Mesendoderm (in vitro differentiated cells): ENCODE results near the gene DNAJB1.
"Not testable (repeated sequence)": the region's sequence is repeated elsewhere in the genome, so short reads cannot be mapped to it uniquely, and the experiment has no call there.

Experiments used
- DNase-seq: peaks from one replicate; pipeline ENCODE4 v3.0.0; 2013
- H2AK5ac ChIP-seq: 2 replicates; pipeline ENCODE4 v1.6.1; 2013; ENCODE audit warnings: low read length, inconsistent platforms
- H2BK120ac ChIP-seq: 2 replicates; pipeline ENCODE4 v1.6.1; 2013; ENCODE audit warnings: low read depth, mild to moderate bottlenecking, low read length, moderate library complexity, mixed read lengths
- H2BK15ac ChIP-seq: replicated peaks from 2 replicates; pipeline ENCODE4 v1.6.1; 2013; ENCODE audit warnings: low read depth, mild to moderate bottlenecking, moderate library complexity
- H2BK5ac ChIP-seq: 2 replicates; pipeline ENCODE4 v1.6.1; 2013; ENCODE audit warnings: low read length, inconsistent platforms
- H3K18ac ChIP-seq: 2 replicates; pipeline ENCODE4 v1.6.1; 2013; ENCODE audit warnings: mild to moderate bottlenecking, low read length, mixed read lengths
- H3K23ac ChIP-seq: one replicate; pipeline ENCODE4 v1.6.1; 2013; ENCODE audit warnings: low read length
- H3K27ac ChIP-seq: 2 replicates; pipeline ENCODE4 v1.5.1; 2013; ENCODE audit warnings: low read depth, mild to moderate bottlenecking, inconsistent platforms, low read length, moderate library complexity
- H3K27me3 ChIP-seq: 2 replicates; pipeline ENCODE4 v1.6.1; 2013; ENCODE audit warnings: low read length, control low read depth, mild to moderate bottlenecking, inconsistent platforms; ENCODE audit not compliant: insufficient read depth, poor library complexity
- H3K36me3 ChIP-seq: 2 replicates; pipeline ENCODE4 v1.6.1; 2013; ENCODE audit warnings: low read length, inconsistent platforms; ENCODE audit not compliant: control insufficient read depth, insufficient read depth
- H3K4ac ChIP-seq: one replicate; pipeline ENCODE4 v1.6.1; 2013; ENCODE audit warnings: low read depth, mild to moderate bottlenecking, low read length, moderate library complexity
- H3K4me1 ChIP-seq: 2 replicates; pipeline ENCODE4 v1.6.1; 2013; ENCODE audit warnings: low read depth, low read length, inconsistent platforms; ENCODE audit not compliant: control insufficient read depth
- H3K4me2 ChIP-seq: 2 replicates; pipeline ENCODE4 v1.6.1; 2013; ENCODE audit warnings: low read length
- H3K4me3 ChIP-seq: 2 replicates; pipeline ENCODE4 v1.5.1; 2013; ENCODE audit warnings: mild to moderate bottlenecking, low read length
- H3K56ac ChIP-seq: one replicate; pipeline ENCODE4 v1.6.1; 2013; ENCODE audit warnings: low read length
- H3K79me1 ChIP-seq: 2 replicates; pipeline ENCODE4 v1.6.1; 2013; ENCODE audit warnings: low read length, inconsistent platforms
- H3K79me2 ChIP-seq: 2 replicates; pipeline ENCODE4 v1.6.1; 2013; ENCODE audit warnings: mild to moderate bottlenecking, low read length; ENCODE audit not compliant: control insufficient read depth, insufficient read depth
- H3K9ac ChIP-seq: 2 replicates; pipeline ENCODE4 v1.6.1; 2013; ENCODE audit warnings: low read length, inconsistent platforms
- H4K5ac ChIP-seq: one replicate; pipeline ENCODE4 v1.6.1; 2013; ENCODE audit warnings: low read length
- H4K8ac ChIP-seq: one replicate; pipeline ENCODE4 v1.6.1; 2013; ENCODE audit warnings: low read depth, mild to moderate bottlenecking, control low read depth, low read length, moderate library complexity
- WGBS: extraction: QIAGEN DNeasy Blood & Tissue Kit; methylation state at CpG from one replicate; pipeline ENCODE4 v1.1.7; 2013; ENCODE audit warnings: low lambda C conversion rate, missing lambda C conversion rate; ENCODE audit not compliant: insufficient coverage; ENCODE audit errors: extremely low coverage; 5-methylcytosine and 5-hydroxymethylcytosine counted together

DNAJB1 gene

DNA sequence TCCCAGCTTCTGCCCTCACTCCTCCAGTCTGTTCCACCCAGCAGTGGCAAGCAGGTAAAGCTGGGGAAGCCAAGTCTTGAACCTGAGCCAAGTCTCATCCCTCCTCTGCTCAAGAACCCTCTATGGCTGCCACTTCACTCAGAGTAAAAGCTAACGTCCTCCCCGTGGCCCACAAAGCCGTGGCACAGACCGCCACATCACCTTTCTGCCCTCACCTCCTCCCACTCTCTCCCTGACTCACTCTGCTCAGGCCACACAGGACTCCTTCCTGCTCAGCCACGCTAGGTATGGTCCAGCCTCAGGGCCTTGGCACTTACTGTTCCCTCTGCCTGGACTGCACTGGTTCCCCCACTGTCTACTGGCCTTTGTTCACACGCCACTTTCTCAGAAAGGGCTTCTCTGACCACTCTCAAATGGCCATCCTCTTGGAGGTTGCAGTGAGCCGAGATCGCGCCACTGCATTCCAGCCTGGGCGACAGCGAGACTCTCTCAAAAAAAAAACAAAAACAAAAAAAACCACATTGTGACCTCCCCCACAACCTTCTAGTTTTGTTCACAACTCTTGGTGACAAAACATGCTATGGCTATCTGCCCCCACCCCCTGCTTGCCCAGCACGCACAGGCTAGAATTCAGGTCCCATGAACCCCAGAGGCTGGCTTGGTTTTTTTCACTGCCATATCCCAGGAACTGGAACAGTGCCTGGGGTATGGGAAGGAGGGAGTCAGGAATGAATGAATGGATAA is 37.9 kb upstream of the DNAJB1 start:
- Histone ChIP-seq H3K4me2 (no peak overlapping the region), H3K27me3 (no peaks in the 10 kb centered on the region), H3K36me3 (no peaks in the 10 kb centered on the region), H2BK120ac (no peak overlapping the region), H3K9ac (no peak overlapping the region), H4K5ac (no peak overlapping the region), H3K23ac (no peak overlapping the region), H3K79me2 (peaks cover 12% of the 10 kb centered on the region), H2BK5ac (no peak overlapping the region), H2BK15ac (no peak overlapping the region), H3K4ac (no peak overlapping the region), H3K4me3 (no peak overlapping the region), H3K56ac (no peak overlapping the region), H4K8ac (no peak overlapping the region), H3K18ac (no peak overlapping the region), H2AK5ac (no peak overlapping the region), H3K27ac (no peak overlapping the region), H3K79me1 (peaks cover 18% of the 10 kb centered on the region), H3K4me1 (peaks cover 2% of the 10 kb centered on the region)
- DNase-seq: no peak
- no CpG with 5 or more reads among the region's 12 CpGs for WGBS

DNA sequence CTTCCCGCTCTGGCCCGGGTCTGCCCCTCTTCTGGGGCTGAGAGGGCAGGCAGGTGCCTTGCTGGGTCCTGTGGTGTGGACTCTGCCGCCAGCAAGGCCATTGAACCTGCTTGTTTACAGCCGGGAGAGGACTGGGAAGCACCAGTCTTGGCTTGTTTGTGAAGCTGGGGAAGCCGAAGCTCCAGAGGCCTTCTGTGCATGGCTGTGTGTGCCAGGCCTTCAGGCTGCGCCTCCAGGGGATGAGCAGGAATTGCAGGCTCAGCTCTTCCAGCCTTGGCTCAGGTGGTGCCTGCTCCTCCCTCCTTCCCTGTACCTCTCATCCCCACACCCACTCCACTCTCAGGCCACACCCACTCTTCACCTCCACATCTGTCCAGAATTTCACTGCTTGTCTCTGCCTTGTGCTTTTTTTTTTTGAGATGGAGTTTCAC is 36.2 kb upstream of the DNAJB1 start:
- Histone ChIP-seq H3K79me1 (peaks cover 12% of the 10 kb centered on the region), H4K5ac (no peak overlapping the region), H2BK120ac (no peak overlapping the region), H3K4me2 (no peak overlapping the region), H3K9ac (no peak overlapping the region), H3K36me3 (no peaks in the 10 kb centered on the region), H3K18ac (no peak overlapping the region), H3K56ac (no peak overlapping the region), H3K4me3 (no peak overlapping the region), H3K27me3 (no peaks in the 10 kb centered on the region), H3K79me2 (peaks cover 2% of the 10 kb centered on the region), H3K4me1 (peaks cover 2% of the 10 kb centered on the region), H2AK5ac (no peak overlapping the region), H2BK15ac (no peak overlapping the region), H3K23ac (no peak overlapping the region), H4K8ac (no peak overlapping the region), H3K4ac (no peak overlapping the region), H3K27ac (no peak overlapping the region), H2BK5ac (no peak overlapping the region)
- no CpG with 5 or more reads among the region's 6 CpGs for WGBS
- DNase-seq: peak; percentile 51

DNA sequence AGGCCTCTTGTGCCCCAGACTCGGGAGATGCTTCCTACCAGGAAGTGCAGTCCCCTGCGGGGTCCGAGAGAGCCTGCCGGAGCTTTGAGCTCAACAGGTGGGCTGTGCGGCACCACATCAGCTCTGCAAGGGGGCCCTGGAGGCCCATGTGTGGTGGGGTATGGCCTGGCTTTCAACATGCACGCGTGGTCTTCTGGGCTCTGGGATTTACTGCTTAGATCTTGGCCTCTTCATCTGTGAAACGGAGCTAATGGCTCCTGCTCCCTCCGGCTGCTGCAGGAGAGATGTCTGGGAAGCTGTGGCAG is 35.7 kb upstream of the DNAJB1 start:
- Histone ChIP-seq H3K18ac (no peak overlapping the region), H3K9ac (no peak overlapping the region), H3K36me3 (no peaks in the 10 kb centered on the region), H3K4me3 (no peak overlapping the region), H3K56ac (no peak overlapping the region), H3K79me1 (peaks cover 12% of the 10 kb centered on the region), H3K23ac (no peak overlapping the region), H3K79me2 (peaks cover 2% of the 10 kb centered on the region), H3K27ac (no peak overlapping the region), H4K8ac (no peak overlapping the region), H2AK5ac (no peak overlapping the region), H2BK120ac (no peak overlapping the region), H4K5ac (no peak overlapping the region), H3K4me2 (no peak overlapping the region), H2BK5ac (no peak overlapping the region), H3K4me1 (peaks cover 2% of the 10 kb centered on the region), H3K4ac (no peak overlapping the region), H3K27me3 (no peaks in the 10 kb centered on the region), H2BK15ac (no peak overlapping the region)
- no CpG with 5 or more reads among the region's 9 CpGs for WGBS
- no peak for DNase-seq

DNA sequence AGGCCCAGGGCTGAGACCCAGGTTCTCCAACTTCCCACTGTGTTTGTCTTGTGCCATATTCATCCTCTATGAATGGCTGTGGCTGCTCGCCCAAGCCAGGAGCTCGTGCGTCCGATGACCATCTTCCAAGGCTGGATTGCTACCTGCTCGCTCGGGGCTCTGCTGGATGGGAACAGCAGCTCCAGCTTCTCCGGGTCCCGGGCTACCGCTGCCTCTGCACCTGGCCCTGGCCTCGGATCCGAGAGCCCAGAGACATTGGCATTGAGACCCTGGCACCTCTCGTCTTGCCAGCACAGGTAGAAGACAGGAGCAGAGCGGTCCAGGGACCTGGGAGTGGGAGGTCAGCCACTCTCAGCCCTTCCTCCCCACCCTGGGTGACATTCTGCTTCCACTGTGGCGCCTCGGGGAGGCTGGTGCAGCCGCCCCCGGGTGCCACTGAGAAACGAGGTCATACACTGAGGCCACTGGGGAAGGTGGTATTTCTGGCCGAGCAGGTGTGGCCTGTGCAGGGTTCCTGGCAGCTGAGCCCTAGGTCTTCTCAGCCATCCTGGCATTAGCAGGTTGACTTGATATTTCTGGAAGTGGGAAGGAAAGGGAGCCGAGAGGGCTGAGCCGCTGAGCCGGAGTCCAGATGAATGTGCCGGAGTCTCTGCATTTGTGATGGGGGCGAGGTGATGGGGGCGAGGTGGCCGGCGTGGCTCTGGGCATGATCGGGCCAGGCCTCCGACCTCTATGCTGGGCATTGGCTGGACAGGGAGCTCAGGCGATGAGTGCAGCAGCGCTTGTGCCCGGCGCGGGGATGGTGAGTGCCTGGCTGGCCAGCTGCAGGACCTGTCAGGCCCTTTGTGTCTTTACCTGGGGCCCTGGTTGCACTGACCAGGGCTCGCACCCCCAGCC is 35.1 kb upstream of the DNAJB1 start:
- Histone ChIP-seq H3K79me1 (peaks cover 8% of the 10 kb centered on the region), H3K9ac (no peak overlapping the region), H3K18ac (no peak overlapping the region), H3K4ac (no peak overlapping the region), H3K56ac (no peak overlapping the region), H3K4me3 (no peak overlapping the region), H3K27ac (no peak overlapping the region), H3K23ac (no peak overlapping the region), H3K4me1 (no peaks in the 10 kb centered on the region), H3K27me3 (no peaks in the 10 kb centered on the region), H2BK15ac (no peak overlapping the region), H3K79me2 (no peaks in the 10 kb centered on the region), H4K5ac (no peak overlapping the region), H2BK5ac (no peak overlapping the region), H4K8ac (no peak overlapping the region), H2AK5ac (no peak overlapping the region), H3K4me2 (no peak overlapping the region), H3K36me3 (no peaks in the 10 kb centered on the region), H2BK120ac (no peak overlapping the region)
- no CpG with 5 or more reads among the region's 35 CpGs for WGBS
- no peak for DNase-seq

DNA sequence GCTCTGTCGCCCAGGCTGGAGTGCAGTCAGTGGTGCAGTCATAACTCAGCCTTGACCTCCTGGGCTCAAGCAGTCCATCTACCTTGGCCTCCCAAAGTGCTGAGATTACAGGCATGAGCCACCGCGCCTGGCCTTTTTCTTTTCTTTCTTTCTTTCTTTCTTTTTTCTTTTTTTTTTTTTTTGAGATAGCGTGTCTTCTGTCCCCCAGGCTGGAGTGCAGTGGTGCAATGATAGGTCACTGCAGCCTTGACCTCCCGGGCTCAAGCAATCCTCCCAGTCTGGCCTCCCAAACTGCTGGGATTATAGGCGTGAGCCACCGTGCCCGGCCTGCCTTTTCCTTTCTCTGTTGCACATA is 33.8 kb upstream of the DNAJB1 start:
- not testable (repeated sequence) for H3K4me3 ChIP-seq, H3K23ac ChIP-seq, H3K18ac ChIP-seq, H3K36me3 ChIP-seq, H4K5ac ChIP-seq, H3K4me1 ChIP-seq, H3K27me3 ChIP-seq, H2BK120ac ChIP-seq, DNase-seq, H3K79me1 ChIP-seq, H3K27ac ChIP-seq, H4K8ac ChIP-seq, H3K4me2 ChIP-seq, H3K9ac ChIP-seq, H2AK5ac ChIP-seq, H3K79me2 ChIP-seq, H2BK15ac ChIP-seq, H2BK5ac ChIP-seq, H3K56ac ChIP-seq, H3K4ac ChIP-seq
- WGBS: no CpG with 5 or more reads among the region's 8 CpGs
